ENCODE data around the gene PPIL4. TPM values are rescaled to one million over a fixed set of nuclear protein-coding genes. Genes with fewer than 3 reads are reported as not detected.

Gene PPIL4
- total RNA-seq, 1 experiment from 2014 or later = 43.0 TPM

GRCh38 chr6:149459761-149460160, 86.1 kb downstream of the PPIL4 start:
- no peak for DNase-seq (ENCODE audit: low spot score)

DNA sequence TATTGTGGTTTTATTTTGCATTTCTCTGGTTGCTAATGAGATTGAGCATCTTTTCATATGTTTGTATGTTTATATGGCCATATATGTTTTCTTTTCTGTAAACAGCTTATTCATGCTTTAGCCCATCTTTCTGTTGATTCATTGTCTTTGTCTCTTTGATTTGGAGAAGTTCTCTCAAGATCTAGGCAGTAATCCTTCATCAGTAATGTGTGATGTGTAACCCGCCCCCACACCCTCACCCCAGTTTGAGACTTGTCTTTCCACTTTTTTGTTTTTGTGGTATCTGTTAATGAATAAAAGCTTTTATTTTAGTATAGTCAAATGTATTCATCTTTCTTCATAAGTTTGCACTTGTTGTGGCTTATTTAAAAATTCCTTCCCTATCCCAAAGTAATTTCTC, 87.0 kb downstream of the PPIL4 start:
- H3K27ac ChIP-seq (ENCODE audit: low read depth, low read length, poor library complexity, severe bottlenecking) = no peak overlapping the region
- no peaks in the 10 kb centered on the region for H3K36me3 ChIP-seq (ENCODE audit: insufficient read depth, low read length, poor library complexity, severe bottlenecking)
- no peak for DNase-seq (ENCODE audit: low spot score)
- TF ChIP-seq CTCF (conservative IDR thresholded peaks at IDR 0.05; ENCODE audit: low read depth, low read length) = no peak
- TF ChIP-seq EZH2 (IDR thresholded peaks at IDR 0.05; ENCODE audit: borderline replicate concordance, low read depth, low read length, poor library complexity, severe bottlenecking) = no peak
- H3K27me3 ChIP-seq (replicated peaks; ENCODE audit: insufficient read depth, low read depth, low read length, poor library complexity) = no peaks in the 10 kb centered on the region
- no peak overlapping the region for H3K4me3 ChIP-seq (ENCODE audit: low read depth, low read length, poor library complexity, severe bottlenecking)
- no peaks in the 10 kb centered on the region for H3K9me3 ChIP-seq (ENCODE audit: low read depth, low read length, poor library complexity, severe bottlenecking)
- H3K4me1 ChIP-seq (ENCODE audit: insufficient read depth, low read length, poor library complexity, severe bottlenecking) = peaks cover 7% of the 10 kb centered on the region
- ChIA-PET POLR2A (ENCODE audit: low non-redundant PET) (no interaction called here), CTCF (no interaction called here)
- BruUV-seq (replicated peaks) = no TSS peak
- intact Hi-C loops (cut with micrococcal nuclease; ENCODE audit: unreplicated experiment) = no loop called here

More at GRCh38 chr6:149459761-149460160, 86.1 kb downstream of the PPIL4 start:
- POLR2A ChIA-PET (ENCODE audit: low non-redundant PET) = no interaction called here
- no peaks in the 10 kb centered on the region for H3K36me3 ChIP-seq (ENCODE audit: insufficient read depth, low read length, poor library complexity, severe bottlenecking)
- intact Hi-C loops (cut with micrococcal nuclease; ENCODE audit: unreplicated experiment) = no loop called here
- H3K4me3 ChIP-seq (ENCODE audit: low read depth, low read length, poor library complexity, severe bottlenecking) = no peak overlapping the region
- no peaks in the 10 kb centered on the region for H3K27me3 ChIP-seq (replicated peaks; ENCODE audit: insufficient read depth, low read depth, low read length, poor library complexity)
- TF ChIP-seq CTCF (conservative IDR thresholded peaks at IDR 0.05; ENCODE audit: low read depth, low read length) (no peak), EZH2 (IDR thresholded peaks at IDR 0.05; ENCODE audit: borderline replicate concordance, low read depth, low read length, poor library complexity, severe bottlenecking) (no peak)
- H3K27ac ChIP-seq (ENCODE audit: low read depth, low read length, poor library complexity, severe bottlenecking) = no peak overlapping the region
- no peaks in the 10 kb centered on the region for H3K9me3 ChIP-seq (ENCODE audit: low read depth, low read length, poor library complexity, severe bottlenecking)
- BruUV-seq (replicated peaks) = no TSS peak
- peaks cover under 1% of the 10 kb centered on the region for H3K4me1 ChIP-seq (ENCODE audit: insufficient read depth, low read length, poor library complexity, severe bottlenecking)
- CTCF ChIA-PET = no interaction called here

DNA sequence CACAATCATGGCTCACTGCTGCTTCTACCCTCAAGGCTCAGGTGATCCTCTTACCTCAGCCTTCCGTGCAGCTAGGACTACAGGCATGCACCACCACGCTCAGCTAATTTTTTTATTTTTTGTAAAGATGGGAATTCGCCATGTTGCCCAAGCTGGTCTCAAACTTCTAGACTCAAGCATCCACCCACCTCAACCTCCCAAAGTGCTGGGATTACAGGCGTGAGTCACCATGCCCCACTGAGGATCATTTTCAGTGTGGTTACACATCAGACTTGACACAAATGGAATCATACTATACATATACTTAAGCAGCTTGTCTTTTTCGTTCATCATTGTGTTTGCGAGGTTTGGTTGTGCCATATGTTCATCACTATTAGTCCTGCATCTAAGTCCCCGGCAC, 87.6 kb downstream of the PPIL4 start:
- ChIA-PET POLR2A (ENCODE audit: low non-redundant PET) (no interaction called here), CTCF (no interaction called here)
- no peak for DNase-seq (ENCODE audit: low spot score)
- BruUV-seq (replicated peaks) = no TSS peak
- intact Hi-C loops (cut with micrococcal nuclease; ENCODE audit: unreplicated experiment) = no loop called here
- Histone ChIP-seq H3K27ac (ENCODE audit: low read depth, low read length, poor library complexity, severe bottlenecking) (no peak overlapping the region), H3K27me3 (replicated peaks; ENCODE audit: insufficient read depth, low read depth, low read length, poor library complexity) (no peaks in the 10 kb centered on the region), H3K4me3 (ENCODE audit: low read depth, low read length, poor library complexity, severe bottlenecking) (no peak overlapping the region), H3K4me1 (ENCODE audit: insufficient read depth, low read length, poor library complexity, severe bottlenecking) (peaks cover 7% of the 10 kb centered on the region), H3K9me3 (ENCODE audit: low read depth, low read length, poor library complexity, severe bottlenecking) (no peaks in the 10 kb centered on the region), H3K36me3 (ENCODE audit: insufficient read depth, low read length, poor library complexity, severe bottlenecking) (no peaks in the 10 kb centered on the region)
- no peak for TF ChIP-seq EZH2 (IDR thresholded peaks at IDR 0.05; ENCODE audit: borderline replicate concordance, low read depth, low read length, poor library complexity, severe bottlenecking)
- TF ChIP-seq CTCF (conservative IDR thresholded peaks at IDR 0.05; ENCODE audit: low read depth, low read length) = no peak

Data from A673 (cell line).